Spinal cord (tissue), 10 donors: ENCODE results near the gene FLT3. TPM values are rescaled to one million over a fixed set of nuclear protein-coding genes. Genes with fewer than 3 reads are reported as not detected.

Source experiments
- DNase-seq, 6 donors: peaks; one replicate each; pipeline versions ENCODE4 v3.0.0 to v3.0.0-alpha.2; 2013 to 2015; ENCODE audit warnings: low spot score in 6 of 6, low read depth in 4 of 6
- H3K27ac ChIP-seq: one replicate; pipeline ENCODE4 v1.5.1; 2013; ENCODE audit warnings: low read depth, low read length, control low read depth
- H3K27me3 ChIP-seq: one replicate; pipeline ENCODE4 v1.6.1; 2013; ENCODE audit warnings: low read length; ENCODE audit not compliant: control insufficient read depth, insufficient read depth
- H3K36me3 ChIP-seq: one replicate; pipeline ENCODE4 v1.6.1; 2013; ENCODE audit warnings: low read length; ENCODE audit not compliant: control insufficient read depth, insufficient read depth
- H3K4me1 ChIP-seq: one replicate; pipeline ENCODE4 v1.6.1; 2013; ENCODE audit warnings: low read length; ENCODE audit not compliant: control insufficient read depth, insufficient read depth
- H3K4me3 ChIP-seq: one replicate; pipeline ENCODE4 v1.5.1; 2013; ENCODE audit warnings: low read depth, low read length, control low read depth
- H3K9me3 ChIP-seq: one replicate; pipeline ENCODE4 v1.6.1; 2013; ENCODE audit warnings: low read length; ENCODE audit not compliant: control insufficient read depth, insufficient read depth
- WGBS: methylation state at CpG from one replicate; pipeline ENCODE4 v1.1.5; 2013; ENCODE audit warnings: missing lambda C conversion rate; ENCODE audit not compliant: insufficient coverage; 5-methylcytosine and 5-hydroxymethylcytosine counted together
- polyA plus RNA-seq, 2 donors: library from polyadenylated mRNA; unstranded; fragments of 120-200 nt; gene quantifications; one replicate each; pipeline ENCODE4 v1.2.1, GENCODE V29; 2013; ENCODE audit not compliant: insufficient read length in 2 of 2
- total RNA-seq, 2 donors: library from RNA; depleted of rRNA in 1 of 2; stranded (reverse); fragments of 120-200 nt in 1 of 2; fragments of >200 nt in 1 of 2; gene quantifications; one replicate each; pipeline versions ENCODE4 v1.2.3 to v1.2.4, GENCODE V29; 2013 to 2014
- donor health status: healthy.

The FLT3 gene
- total and polyA plus RNA-seq, 4 donors: 1.9 to 7.8 (median 4.6) TPM

- H3K4me1 ChIP-seq: no peaks in the 10 kb centered on the region
- no CpG with 5 or more reads among the region's 6 CpGs for WGBS
- no peak overlapping the region for H3K4me3 ChIP-seq
- no peaks in the 10 kb centered on the region for H3K9me3 ChIP-seq
- H3K27me3 ChIP-seq: no peaks in the 10 kb centered on the region
- no peaks in the 10 kb centered on the region for H3K36me3 ChIP-seq
- H3K27ac ChIP-seq: no peak overlapping the region
- DNase-seq: no peak
Measured at GRCh38 chr13:28048768-28049167, 51.6 kb downstream of the FLT3 start.

DNA sequence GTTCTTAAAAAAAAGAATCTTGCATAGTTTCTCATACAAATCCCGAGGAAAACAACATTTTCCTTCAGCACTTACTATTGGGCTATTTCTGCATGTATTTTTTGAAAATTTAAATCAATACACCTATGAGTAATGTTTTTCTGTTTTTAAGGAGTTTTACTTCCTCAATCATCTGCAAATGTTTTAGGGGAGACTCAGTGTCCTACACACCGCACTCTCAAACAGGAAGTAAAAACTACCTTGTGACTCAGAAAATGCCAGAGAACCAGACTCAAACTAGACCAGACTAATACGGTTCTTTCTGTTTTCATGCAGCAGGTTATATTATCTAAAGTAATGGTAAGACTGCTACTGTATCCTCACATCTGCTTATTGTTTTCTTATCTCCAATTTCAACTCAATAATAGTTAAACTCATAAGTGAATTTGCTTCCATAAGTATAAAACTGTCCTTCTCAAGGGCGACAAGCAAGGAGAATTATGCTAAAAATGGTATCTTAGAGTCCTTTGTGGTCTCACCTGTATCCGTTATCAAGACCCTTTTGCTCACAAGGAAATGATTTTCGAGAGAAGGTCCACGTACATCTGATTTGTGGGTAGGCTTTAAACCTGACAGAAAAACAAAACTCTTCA, 52.5 kb downstream of the FLT3 start:
- Histone ChIP-seq H3K36me3 (no peaks in the 10 kb centered on the region), H3K27me3 (no peaks in the 10 kb centered on the region), H3K4me3 (no peak overlapping the region), H3K9me3 (no peaks in the 10 kb centered on the region), H3K27ac (no peak overlapping the region), H3K4me1 (no peaks in the 10 kb centered on the region)
- DNase-seq: no peak
- no CpG with 5 or more reads among the region's 7 CpGs for WGBS

DNA sequence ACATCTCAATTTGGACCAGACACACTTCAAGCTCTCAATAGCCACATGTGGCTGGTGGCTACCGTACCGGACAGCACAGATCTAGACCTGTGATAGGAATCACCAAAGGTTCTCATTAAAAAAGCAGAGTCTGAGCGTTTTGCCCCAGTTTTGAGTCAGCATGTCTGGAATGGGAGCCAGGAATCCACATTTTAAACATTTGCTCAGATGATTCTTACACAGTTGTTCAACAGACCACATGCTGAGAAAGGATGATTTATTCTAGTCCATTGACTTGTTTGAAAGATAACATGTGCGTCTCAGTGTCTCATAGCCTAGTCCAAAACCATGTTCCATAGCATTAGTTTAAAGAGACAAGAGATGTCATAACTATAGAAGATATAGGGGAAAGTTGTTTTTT, 53.4 kb downstream of the FLT3 start:
- peak in 1 of 6 donors; percentile 3 for DNase-seq
- no peaks in the 10 kb centered on the region for H3K27me3 ChIP-seq
- no peaks in the 10 kb centered on the region for H3K9me3 ChIP-seq
- no peaks in the 10 kb centered on the region for H3K36me3 ChIP-seq
- no peak overlapping the region for H3K4me3 ChIP-seq
- no peak overlapping the region for H3K27ac ChIP-seq
- no peaks in the 10 kb centered on the region for H3K4me1 ChIP-seq
- 77% methylated on average over 3 of the region's 4 CpGs for WGBS

- H3K4me1 ChIP-seq: no peaks in the 10 kb centered on the region
- H3K27me3 ChIP-seq: no peaks in the 10 kb centered on the region
- H3K36me3 ChIP-seq: no peaks in the 10 kb centered on the region
- WGBS: 42% methylated on average over 2 of the region's 3 CpGs
- no peak for DNase-seq
- no peak overlapping the region for H3K27ac ChIP-seq
- no peaks in the 10 kb centered on the region for H3K9me3 ChIP-seq
- H3K4me3 ChIP-seq: no peak overlapping the region
Measured at GRCh38 chr13:28045861-28046260, 54.5 kb downstream of the FLT3 start.

GRCh38 chr13:28044608-28045007, 55.8 kb downstream of the FLT3 start:
- Histone ChIP-seq H3K27me3 (no peaks in the 10 kb centered on the region), H3K9me3 (no peaks in the 10 kb centered on the region), H3K4me3 (no peak overlapping the region), H3K36me3 (no peaks in the 10 kb centered on the region), H3K4me1 (no peaks in the 10 kb centered on the region), H3K27ac (no peak overlapping the region)
- no peak for DNase-seq
- no CpG with 5 or more reads among the region's 2 CpGs for WGBS

DNA sequence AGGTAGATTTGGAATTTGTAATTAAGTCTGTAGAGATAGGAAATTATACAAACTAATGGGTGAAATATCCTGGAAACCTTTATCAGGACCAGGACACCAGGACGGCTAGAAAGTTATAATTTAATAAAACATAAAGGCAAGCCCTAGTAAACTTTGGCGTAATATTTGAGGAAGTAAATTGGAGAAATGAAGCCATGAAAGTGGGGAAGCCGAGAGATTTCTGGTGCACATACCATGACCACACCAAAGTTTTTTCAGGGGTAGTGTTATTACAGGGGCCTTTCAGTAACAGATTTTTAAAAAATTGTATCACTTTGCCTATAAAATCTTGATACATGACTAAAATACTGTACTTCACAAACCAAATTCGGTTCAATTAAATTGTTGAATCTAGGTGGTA, 57.2 kb downstream of the FLT3 start:
- Histone ChIP-seq H3K27me3 (no peaks in the 10 kb centered on the region), H3K9me3 (no peaks in the 10 kb centered on the region), H3K36me3 (no peaks in the 10 kb centered on the region), H3K4me1 (no peaks in the 10 kb centered on the region), H3K4me3 (no peak overlapping the region), H3K27ac (no peak overlapping the region)
- 100% methylated on average over 2 of the region's 4 CpGs for WGBS
- no peak for DNase-seq

DNA sequence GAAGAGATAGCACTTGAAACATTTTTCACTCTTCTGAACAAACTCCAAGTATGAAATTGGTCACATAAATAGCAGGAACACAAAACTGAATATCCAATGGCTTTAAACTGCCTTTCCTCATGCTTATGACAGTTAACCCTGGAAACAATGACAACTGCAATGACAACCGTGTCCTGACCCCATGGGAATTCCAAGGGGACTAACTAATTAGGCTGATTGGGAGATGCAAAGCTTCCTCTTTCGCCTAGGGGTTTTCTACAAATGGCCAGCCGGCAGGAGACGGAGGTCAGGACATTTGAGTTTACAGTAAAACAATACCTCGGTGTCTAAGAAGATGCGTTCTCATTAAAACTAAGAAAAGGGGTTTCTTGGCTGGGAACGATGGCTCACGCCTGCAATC, 58.9 kb downstream of the FLT3 start:
- H3K4me3 ChIP-seq: no peak overlapping the region
- no peaks in the 10 kb centered on the region for H3K4me1 ChIP-seq
- no peak overlapping the region for H3K27ac ChIP-seq
- 70% methylated on average over 8 of the region's 8 CpGs for WGBS
- H3K27me3 ChIP-seq: no peaks in the 10 kb centered on the region
- DNase-seq: no peak
- H3K9me3 ChIP-seq: no peaks in the 10 kb centered on the region
- H3K36me3 ChIP-seq: no peaks in the 10 kb centered on the region

DNA sequence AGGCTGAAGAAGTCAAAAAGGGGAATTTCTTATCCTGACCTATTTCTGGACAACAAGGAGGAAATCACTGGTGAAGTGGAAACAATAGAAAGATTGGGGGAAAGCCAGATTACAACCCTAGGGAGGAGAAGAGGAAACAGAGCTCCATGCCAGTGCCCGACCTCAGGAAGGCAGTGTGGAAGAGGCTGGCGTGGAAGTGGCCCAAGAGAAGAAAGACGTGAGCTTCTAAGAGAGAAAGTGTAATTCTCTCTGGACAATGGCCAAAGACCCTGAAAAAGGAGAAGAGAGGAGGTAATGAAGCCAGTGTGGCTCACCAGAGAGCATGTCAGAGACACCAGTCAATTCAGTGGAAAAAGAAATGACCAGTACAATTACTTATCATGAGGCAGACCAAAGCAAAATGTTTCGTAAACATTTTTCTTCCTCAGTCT, 59.3 kb downstream of the FLT3 start:
- WGBS: 69% methylated on average over 3 of the region's 4 CpGs
- no peak for DNase-seq
- Histone ChIP-seq H3K4me3 (no peak overlapping the region), H3K4me1 (no peaks in the 10 kb centered on the region), H3K27ac (no peak overlapping the region), H3K27me3 (no peaks in the 10 kb centered on the region), H3K36me3 (no peaks in the 10 kb centered on the region), H3K9me3 (no peaks in the 10 kb centered on the region)

- no peaks in the 10 kb centered on the region for H3K9me3 ChIP-seq
- WGBS: 83% methylated on average over 2 of the region's 2 CpGs
- H3K27ac ChIP-seq: no peak overlapping the region
- no peak for DNase-seq
- no peak overlapping the region for H3K4me3 ChIP-seq
- peaks cover 6% of the 10 kb centered on the region for H3K36me3 ChIP-seq
- no peaks in the 10 kb centered on the region for H3K27me3 ChIP-seq
- no peaks in the 10 kb centered on the region for H3K4me1 ChIP-seq
Measured at GRCh38 chr13:28037399-28037798, 63.0 kb downstream of the FLT3 start.

- H3K4me3 ChIP-seq: no peak overlapping the region
- H3K27me3 ChIP-seq: no peaks in the 10 kb centered on the region
- WGBS: 79% methylated on average over 2 of the region's 6 CpGs
- no peak for DNase-seq
- no peak overlapping the region for H3K27ac ChIP-seq
- no peaks in the 10 kb centered on the region for H3K9me3 ChIP-seq
- H3K4me1 ChIP-seq: no peaks in the 10 kb centered on the region
- H3K36me3 ChIP-seq: peaks cover 6% of the 10 kb centered on the region
Measured at GRCh38 chr13:28035146-28035782, 65.1 kb downstream of the FLT3 start.
